ENCODE data around the gene HLA-E. TPM values are rescaled to one million over a fixed set of nuclear protein-coding genes. Genes with fewer than 3 reads are reported as not detected.

Gene HLA-E
- total RNA-seq, 1 donor from 2014 or later: 618 TPM

DNA sequence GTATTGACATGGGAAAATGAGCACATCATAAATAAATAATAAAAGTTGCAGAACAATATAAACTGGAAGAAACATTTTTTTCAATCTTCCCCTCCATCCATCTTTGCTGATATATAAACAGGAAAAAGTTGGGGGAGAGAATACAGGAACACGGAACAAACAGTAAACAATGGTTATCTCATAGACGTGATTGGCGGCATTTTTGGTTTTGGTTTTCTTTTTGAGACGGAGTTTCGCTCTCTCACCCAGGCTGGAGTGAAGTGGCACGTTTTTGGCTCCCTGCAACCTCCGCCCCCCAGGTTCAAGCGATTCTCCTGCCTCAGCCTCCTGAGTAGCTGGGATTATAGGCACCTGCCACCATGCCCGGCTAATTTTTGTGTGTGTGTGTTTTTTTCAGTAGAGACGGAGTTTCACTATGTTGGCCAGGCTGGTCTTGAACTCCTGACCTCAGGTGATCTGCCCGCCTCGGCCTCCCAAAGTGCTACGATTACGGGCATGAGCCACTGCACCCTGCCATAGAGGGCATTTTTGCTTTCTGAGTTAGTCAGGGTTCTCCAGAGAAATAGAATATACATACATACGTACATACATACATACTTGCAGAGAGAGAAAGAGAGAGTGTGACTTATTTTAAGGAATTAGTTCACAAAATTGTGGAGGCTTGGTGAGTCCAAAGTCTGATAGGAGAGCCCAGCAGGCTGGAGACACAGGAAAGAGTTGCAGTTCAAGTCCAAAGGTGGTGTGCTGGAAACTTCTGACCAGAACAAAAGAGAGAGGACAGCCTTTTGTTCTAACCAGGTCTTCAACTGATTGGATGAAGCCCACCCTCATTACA, 44.4 kb downstream of the HLA-E start:
- H3K27me3 ChIP-seq: no peaks in the 10 kb centered on the region
- DNase-seq (ENCODE audit: extremely low spot score in 2 of 2): no peak
- H3K27ac ChIP-seq: no peak overlapping the region
- no peak overlapping the region for H3K4me3 ChIP-seq
- H3K9me3 ChIP-seq: no peaks in the 10 kb centered on the region
- TF ChIP-seq POLR2A (IDR thresholded peaks at IDR 0.05): no peak
- no peaks in the 10 kb centered on the region for H3K36me3 ChIP-seq
- H3K4me1 ChIP-seq: peaks cover 8% of the 10 kb centered on the region
- intact Hi-C loops (cut with DNase I): loop anchor here (5.0 kb wide), 1 partner anchor 46 kb away; the partner anchor contains the start of gene HLA-E

DNA sequence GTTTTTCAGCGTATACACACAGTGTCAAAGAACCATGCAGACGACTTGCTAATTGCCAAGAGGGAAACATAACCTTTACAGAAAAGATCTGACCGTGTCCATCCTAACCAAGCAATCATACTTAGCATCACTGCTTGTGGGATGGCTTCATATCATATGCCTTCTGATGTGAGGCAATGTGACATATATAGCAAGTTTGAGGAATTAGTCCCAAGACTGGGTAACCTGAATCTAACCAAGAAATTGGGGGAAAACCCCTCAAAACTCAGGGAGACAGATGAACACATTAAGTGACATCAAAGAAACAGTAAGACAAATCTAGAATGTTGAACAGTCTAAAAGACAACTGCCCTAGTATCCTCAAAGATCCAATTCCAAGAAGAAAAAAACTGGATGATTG, 48.6 kb downstream of the HLA-E start:
- peaks cover 7% of the 10 kb centered on the region for H3K4me1 ChIP-seq
- TF ChIP-seq POLR2A (IDR thresholded peaks at IDR 0.05) (no peak), POLR2AphosphoS5 (IDR thresholded peaks at IDR 0.05; ENCODE audit: insufficient read depth in 1 of 2, low read depth in 1 of 2) (no peak)
- TF ChIP-seq, protein P1, sequence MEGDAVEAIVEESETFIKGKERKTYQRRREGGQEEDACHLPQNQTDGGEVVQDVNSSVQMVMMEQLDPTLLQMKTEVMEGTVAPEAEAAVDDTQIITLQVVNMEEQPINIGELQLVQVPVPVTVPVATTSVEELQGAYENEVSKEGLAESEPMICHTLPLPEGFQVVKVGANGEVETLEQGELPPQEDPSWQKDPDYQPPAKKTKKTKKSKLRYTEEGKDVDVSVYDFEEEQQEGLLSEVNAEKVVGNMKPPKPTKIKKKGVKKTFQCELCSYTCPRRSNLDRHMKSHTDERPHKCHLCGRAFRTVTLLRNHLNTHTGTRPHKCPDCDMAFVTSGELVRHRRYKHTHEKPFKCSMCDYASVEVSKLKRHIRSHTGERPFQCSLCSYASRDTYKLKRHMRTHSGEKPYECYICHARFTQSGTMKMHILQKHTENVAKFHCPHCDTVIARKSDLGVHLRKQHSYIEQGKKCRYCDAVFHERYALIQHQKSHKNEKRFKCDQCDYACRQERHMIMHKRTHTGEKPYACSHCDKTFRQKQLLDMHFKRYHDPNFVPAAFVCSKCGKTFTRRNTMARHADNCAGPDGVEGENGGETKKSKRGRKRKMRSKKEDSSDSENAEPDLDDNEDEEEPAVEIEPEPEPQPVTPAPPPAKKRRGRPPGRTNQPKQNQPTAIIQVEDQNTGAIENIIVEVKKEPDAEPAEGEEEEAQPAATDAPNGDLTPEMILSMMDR (IDR thresholded peaks at IDR 0.05): no peak
- H3K36me3 ChIP-seq: no peaks in the 10 kb centered on the region
- no peaks in the 10 kb centered on the region for H3K9me3 ChIP-seq
- DNase-seq (ENCODE audit: extremely low spot score in 2 of 2): no peak
- H3K4me3 ChIP-seq: no peak overlapping the region
- no peak overlapping the region for H3K27ac ChIP-seq
- intact Hi-C loops (cut with DNase I): no loop called here
- H3K27me3 ChIP-seq: no peaks in the 10 kb centered on the region

DNA sequence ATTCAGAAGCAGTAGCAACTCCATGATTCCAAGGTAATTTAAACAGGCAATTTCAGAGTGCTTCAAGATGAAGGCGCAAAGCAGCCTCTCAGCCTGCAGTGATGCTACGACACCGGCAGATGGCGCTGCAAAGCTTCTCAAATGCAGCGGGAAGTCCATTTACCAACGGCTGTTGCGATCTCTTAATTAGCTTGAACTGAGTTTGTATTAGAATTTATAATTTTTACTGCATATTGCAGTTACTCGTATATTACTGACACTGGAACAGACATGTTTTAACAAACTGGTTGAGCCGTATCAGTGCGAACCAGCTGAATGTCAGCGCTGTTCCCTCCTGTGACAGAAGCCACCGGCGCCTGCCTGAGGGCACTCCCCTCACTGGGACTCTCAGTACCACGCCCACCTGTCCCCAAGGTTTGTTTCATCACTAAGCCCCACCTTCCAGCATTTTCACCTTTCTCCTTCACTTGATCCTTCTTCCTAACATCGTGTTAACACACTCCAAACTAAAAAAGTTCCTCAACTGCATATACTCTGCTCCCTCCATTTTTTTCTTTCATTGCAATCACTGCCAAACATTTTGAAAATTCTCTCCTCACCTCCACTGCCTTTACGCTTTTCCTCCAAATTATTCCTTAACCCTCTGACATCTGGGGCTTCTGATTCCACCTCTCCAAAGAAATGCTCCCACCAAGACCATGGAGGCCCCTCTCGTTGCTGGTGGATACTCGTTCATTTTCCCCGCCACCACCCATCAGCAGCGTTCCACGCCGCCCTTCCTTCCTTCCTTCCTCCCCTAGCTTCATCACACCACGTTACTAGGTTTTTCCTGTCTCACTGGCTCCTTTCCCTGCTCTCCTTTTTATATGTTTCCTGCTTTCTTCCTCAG, 52.5 kb downstream of the HLA-E start:
- Histone ChIP-seq H3K36me3 (peaks cover 0 to 14% of the 10 kb centered on the region in 2 donors), H3K27ac (peak overlapping the region; percentile 21), H3K4me3 (peak overlapping the region; percentile 18 to 30), H3K27me3 (no peaks in the 10 kb centered on the region), H3K4me1 (peaks cover 11% of the 10 kb centered on the region), H3K9me3 (no peaks in the 10 kb centered on the region)
- DNase-seq (ENCODE audit: extremely low spot score in 2 of 2): peak in 1 of 2 donors; percentile 88
- TF ChIP-seq, protein P1 (IDR thresholded peaks at IDR 0.05): peak; percentile 91 to 98 (median 96)
- TF ChIP-seq POLR2A (IDR thresholded peaks at IDR 0.05): no peak
- TF ChIP-seq POLR2AphosphoS5 (IDR thresholded peaks at IDR 0.05; ENCODE audit: insufficient read depth in 1 of 2, low read depth in 1 of 2): peak; percentile 31 to 76
- intact Hi-C loops (cut with DNase I): no loop called here

DNA sequence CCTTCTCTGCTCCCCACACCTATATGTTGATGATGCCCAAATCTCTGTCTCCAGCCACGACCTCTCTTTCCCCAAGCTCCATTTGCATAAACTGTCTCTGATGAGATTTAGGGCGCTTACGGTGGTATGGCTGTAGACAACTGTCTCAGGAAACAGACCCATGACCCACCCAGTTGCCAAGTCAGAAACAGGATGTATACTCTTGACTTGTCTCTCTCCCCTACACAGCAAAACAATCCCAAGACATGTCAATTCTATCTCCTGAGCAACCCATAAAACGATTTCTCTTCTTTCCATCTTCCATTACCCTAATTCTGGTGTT, 53.1 kb downstream of the HLA-E start:
- H3K27me3 ChIP-seq: no peaks in the 10 kb centered on the region
- peaks cover 11% of the 10 kb centered on the region for H3K4me1 ChIP-seq
- no peaks in the 10 kb centered on the region for H3K9me3 ChIP-seq
- peak overlapping the region; percentile 21 for H3K27ac ChIP-seq
- TF ChIP-seq POLR2A (IDR thresholded peaks at IDR 0.05) (no peak), POLR2AphosphoS5 (IDR thresholded peaks at IDR 0.05; ENCODE audit: insufficient read depth in 1 of 2, low read depth in 1 of 2) (no peak)
- TF ChIP-seq, protein P1 (IDR thresholded peaks at IDR 0.05): no peak
- intact Hi-C loops (cut with DNase I): no loop called here
- peak in 1 of 2 donors; percentile 42 for DNase-seq (ENCODE audit: extremely low spot score in 2 of 2)
- H3K4me3 ChIP-seq: no peak overlapping the region
- peaks cover 0 to 20% of the 10 kb centered on the region in 2 donors for H3K36me3 ChIP-seq

DNA sequence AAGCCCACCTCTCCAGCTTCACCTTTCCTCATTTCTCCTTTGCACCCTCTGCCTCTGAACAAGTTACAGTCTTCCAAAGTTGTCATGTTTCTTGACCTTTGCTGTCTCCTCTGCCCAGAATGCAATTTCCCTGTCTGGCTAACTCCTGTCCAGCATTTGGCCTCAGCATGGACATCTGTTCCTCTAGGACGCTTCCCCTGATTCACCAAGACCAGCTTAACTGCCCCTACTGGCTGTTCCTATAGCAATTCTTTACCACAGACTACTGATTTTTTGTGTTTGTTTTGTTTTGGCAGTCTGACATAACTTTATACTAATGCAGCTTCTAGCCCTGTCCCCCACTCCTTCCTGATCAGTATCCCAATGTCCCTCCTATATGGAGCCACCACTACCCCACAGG, 53.6 kb downstream of the HLA-E start:
- H3K4me1 ChIP-seq: peaks cover 11% of the 10 kb centered on the region
- peaks cover 0 to 23% of the 10 kb centered on the region in 2 donors for H3K36me3 ChIP-seq
- intact Hi-C loops (cut with DNase I): no loop called here
- no peak overlapping the region for H3K4me3 ChIP-seq
- no peaks in the 10 kb centered on the region for H3K27me3 ChIP-seq
- no peaks in the 10 kb centered on the region for H3K9me3 ChIP-seq
- no peak for TF ChIP-seq POLR2A (IDR thresholded peaks at IDR 0.05)
- TF ChIP-seq POLR2AphosphoS5 (IDR thresholded peaks at IDR 0.05; ENCODE audit: insufficient read depth in 1 of 2, low read depth in 1 of 2): no peak
- TF ChIP-seq, protein P1 (IDR thresholded peaks at IDR 0.05): no peak
- DNase-seq (ENCODE audit: extremely low spot score in 2 of 2): peak in 1 of 2 donors; percentile 25
- H3K27ac ChIP-seq: peak overlapping the region; percentile 42

Data from vagina (tissue), 2 donors.